ENCODE measurements around the gene CFB. TPM values are rescaled to one million over a fixed set of nuclear protein-coding genes. Genes with fewer than 3 reads are reported as not detected.
A peak's percentile ranks its signal among the peaks of the same experiment; 100 is the strongest.

Gene CFB
- total RNA-seq, 1 donor from 2014 or later: not detected

DNA sequence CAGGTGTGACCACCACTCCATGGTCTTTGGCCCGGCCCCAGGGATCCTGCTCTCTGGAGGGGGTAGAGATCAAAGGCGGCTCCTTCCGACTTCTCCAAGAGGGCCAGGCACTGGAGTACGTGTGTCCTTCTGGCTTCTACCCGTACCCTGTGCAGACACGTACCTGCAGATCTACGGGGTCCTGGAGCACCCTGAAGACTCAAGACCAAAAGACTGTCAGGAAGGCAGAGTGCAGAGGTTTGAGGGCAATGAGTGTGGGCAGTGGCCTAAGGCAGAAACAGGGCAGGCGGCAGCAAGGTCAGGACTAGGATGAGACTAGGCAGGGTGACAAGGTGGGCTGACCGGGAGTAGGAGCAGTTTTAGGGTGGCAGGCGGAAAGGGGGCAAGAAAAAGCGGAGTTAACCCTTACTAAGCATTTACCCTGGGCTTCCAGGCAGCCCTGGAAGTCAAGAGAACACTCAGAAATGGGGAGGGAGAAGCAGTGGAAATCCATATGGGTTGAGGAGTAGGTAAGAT is 533 bp downstream of the CFB start:
- DNase-seq (ENCODE audit: low spot score): no peak
- peaks cover 2% of the 10 kb centered on the region for H3K36me3 Mint-ChIP-seq
- Histone ChIP-seq H3K9me3 (ENCODE audit: low read depth) (no peaks in the 10 kb centered on the region), H3K27ac (no peak overlapping the region), H3K4me1 (no peaks in the 10 kb centered on the region), H3K4me2 (no peak overlapping the region), H3K79me2 (ENCODE audit: low read depth) (no peaks in the 10 kb centered on the region), H3F3A (ENCODE audit: low read depth) (no peaks in the 10 kb centered on the region), H3K9ac (no peak overlapping the region), H4K20me1 (ENCODE audit: low read depth) (no peaks in the 10 kb centered on the region), H3K4me3 (no peak overlapping the region), H2AFZ (replicated peaks) (no peak overlapping the region), H3K36me3 (no peaks in the 10 kb centered on the region), H3K27me3 (peaks cover 17% of the 10 kb centered on the region)
- no peak overlapping the region for H3K27ac Mint-ChIP-seq
- H3K4me1 Mint-ChIP-seq: peaks cover 12% of the 10 kb centered on the region
- H3K9me3 Mint-ChIP-seq: no peaks in the 10 kb centered on the region
- H3K4me3 Mint-ChIP-seq: no peak overlapping the region
- no peak for TF ChIP-seq EZH2phosphoT487 (IDR thresholded peaks at IDR 0.05)
- no peak for TF ChIP-seq EZH2 (IDR thresholded peaks at IDR 0.05)
- TF ChIP-seq, protein P1, sequence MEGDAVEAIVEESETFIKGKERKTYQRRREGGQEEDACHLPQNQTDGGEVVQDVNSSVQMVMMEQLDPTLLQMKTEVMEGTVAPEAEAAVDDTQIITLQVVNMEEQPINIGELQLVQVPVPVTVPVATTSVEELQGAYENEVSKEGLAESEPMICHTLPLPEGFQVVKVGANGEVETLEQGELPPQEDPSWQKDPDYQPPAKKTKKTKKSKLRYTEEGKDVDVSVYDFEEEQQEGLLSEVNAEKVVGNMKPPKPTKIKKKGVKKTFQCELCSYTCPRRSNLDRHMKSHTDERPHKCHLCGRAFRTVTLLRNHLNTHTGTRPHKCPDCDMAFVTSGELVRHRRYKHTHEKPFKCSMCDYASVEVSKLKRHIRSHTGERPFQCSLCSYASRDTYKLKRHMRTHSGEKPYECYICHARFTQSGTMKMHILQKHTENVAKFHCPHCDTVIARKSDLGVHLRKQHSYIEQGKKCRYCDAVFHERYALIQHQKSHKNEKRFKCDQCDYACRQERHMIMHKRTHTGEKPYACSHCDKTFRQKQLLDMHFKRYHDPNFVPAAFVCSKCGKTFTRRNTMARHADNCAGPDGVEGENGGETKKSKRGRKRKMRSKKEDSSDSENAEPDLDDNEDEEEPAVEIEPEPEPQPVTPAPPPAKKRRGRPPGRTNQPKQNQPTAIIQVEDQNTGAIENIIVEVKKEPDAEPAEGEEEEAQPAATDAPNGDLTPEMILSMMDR (IDR thresholded peaks at IDR 0.05): no peak
- peaks cover 21% of the 10 kb centered on the region for H3K27me3 Mint-ChIP-seq (ENCODE audit: insufficient read depth, low read depth)

DNA sequence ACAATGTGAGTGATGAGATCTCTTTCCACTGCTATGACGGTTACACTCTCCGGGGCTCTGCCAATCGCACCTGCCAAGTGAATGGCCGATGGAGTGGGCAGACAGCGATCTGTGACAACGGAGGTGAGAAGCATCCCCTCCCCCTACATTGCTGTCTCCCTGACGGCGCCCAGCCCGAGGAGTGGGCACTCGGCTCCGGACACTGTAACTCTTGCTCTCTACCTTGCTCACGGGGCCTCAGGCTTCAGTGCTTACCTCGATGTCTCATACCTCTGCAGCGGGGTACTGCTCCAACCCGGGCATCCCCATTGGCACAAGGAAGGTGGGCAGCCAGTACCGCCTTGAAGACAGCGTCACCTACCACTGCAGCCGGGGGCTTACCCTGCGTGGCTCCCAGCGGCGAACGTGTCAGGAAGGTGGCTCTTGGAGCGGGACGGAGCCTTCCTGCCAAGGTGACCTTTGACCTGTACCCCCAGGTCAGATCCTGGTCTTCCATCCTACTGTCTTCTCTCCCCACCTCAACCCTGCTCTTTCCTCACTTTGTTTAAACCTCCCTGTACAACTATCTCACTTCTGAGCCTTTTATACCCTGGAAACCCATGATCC is 1.3 kb downstream of the CFB start:
- Histone ChIP-seq H4K20me1 (ENCODE audit: low read depth) (no peaks in the 10 kb centered on the region), H3K4me2 (no peak overlapping the region), H2AFZ (replicated peaks) (no peak overlapping the region), H3K9ac (no peak overlapping the region), H3K4me3 (no peak overlapping the region), H3K27ac (no peak overlapping the region), H3F3A (ENCODE audit: low read depth) (no peaks in the 10 kb centered on the region), H3K79me2 (ENCODE audit: low read depth) (no peaks in the 10 kb centered on the region), H3K4me1 (no peaks in the 10 kb centered on the region), H3K36me3 (no peaks in the 10 kb centered on the region), H3K9me3 (ENCODE audit: low read depth) (no peaks in the 10 kb centered on the region), H3K27me3 (peaks cover 17% of the 10 kb centered on the region)
- Mint-ChIP-seq H3K27ac (peak overlapping the region; percentile 20), H3K9me3 (no peaks in the 10 kb centered on the region), H3K36me3 (peaks cover 2% of the 10 kb centered on the region), H3K4me3 (peak overlapping the region; percentile 22), H3K27me3 (ENCODE audit: insufficient read depth, low read depth) (peaks cover 20% of the 10 kb centered on the region), H3K4me1 (peaks cover 10% of the 10 kb centered on the region)
- DNase-seq (ENCODE audit: low spot score): no peak
- TF ChIP-seq, protein P1 (IDR thresholded peaks at IDR 0.05): no peak
- TF ChIP-seq EZH2 (IDR thresholded peaks at IDR 0.05): no peak
- no peak for TF ChIP-seq EZH2phosphoT487 (IDR thresholded peaks at IDR 0.05)

DNA sequence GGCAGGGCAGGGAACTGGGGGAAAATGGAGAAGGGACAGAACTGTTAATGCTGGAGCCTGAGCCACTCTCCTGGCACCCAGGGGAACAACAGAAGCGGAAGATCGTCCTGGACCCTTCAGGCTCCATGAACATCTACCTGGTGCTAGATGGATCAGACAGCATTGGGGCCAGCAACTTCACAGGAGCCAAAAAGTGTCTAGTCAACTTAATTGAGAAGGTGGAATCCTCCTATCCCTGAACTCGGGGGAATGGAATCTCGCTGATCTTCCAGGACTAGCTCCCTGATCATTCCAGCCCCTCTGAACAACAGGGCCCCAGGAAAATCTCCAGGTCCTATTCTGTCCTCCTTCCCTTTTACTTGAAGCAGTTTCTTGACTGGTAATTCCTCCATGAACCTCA is 2.0 kb downstream of the CFB start:
- Mint-ChIP-seq H3K27ac (peak overlapping the region; percentile 31), H3K4me1 (peaks cover 9% of the 10 kb centered on the region), H3K27me3 (ENCODE audit: insufficient read depth, low read depth) (peaks cover 16% of the 10 kb centered on the region), H3K4me3 (no peak overlapping the region), H3K36me3 (peaks cover 2% of the 10 kb centered on the region), H3K9me3 (no peaks in the 10 kb centered on the region)
- Histone ChIP-seq H3K36me3 (no peaks in the 10 kb centered on the region), H3K27me3 (peaks cover 11% of the 10 kb centered on the region), H3K79me2 (ENCODE audit: low read depth) (no peaks in the 10 kb centered on the region), H3K4me3 (no peak overlapping the region), H3K9ac (no peak overlapping the region), H3K4me1 (no peaks in the 10 kb centered on the region), H2AFZ (replicated peaks) (no peak overlapping the region), H3F3A (ENCODE audit: low read depth) (peaks cover 5% of the 10 kb centered on the region), H3K27ac (no peak overlapping the region), H3K4me2 (no peak overlapping the region), H4K20me1 (ENCODE audit: low read depth) (no peaks in the 10 kb centered on the region), H3K9me3 (ENCODE audit: low read depth) (no peaks in the 10 kb centered on the region)
- TF ChIP-seq EZH2phosphoT487 (IDR thresholded peaks at IDR 0.05) (no peak), EZH2 (IDR thresholded peaks at IDR 0.05) (no peak)
- TF ChIP-seq, protein P1 (IDR thresholded peaks at IDR 0.05): no peak
- DNase-seq (ENCODE audit: low spot score): no peak
